Panc1 (cell line): Measurements from ENCODE around the gene TMIGD1.

Source experiments
- POLR2AphosphoS5 ChIP-seq: IDR thresholded peaks from 2 replicates; pipeline ENCODE4 v1.6.1; 2012; ENCODE audit warnings: mild to moderate bottlenecking, low read depth, low read length, moderate library complexity
- SIN3A ChIP-seq: IDR thresholded peaks from 2 replicates; pipeline ENCODE4 v1.6.1; 2012; ENCODE audit warnings: low read depth, mild to moderate bottlenecking, low read length, moderate library complexity, borderline replicate concordance; ENCODE audit not compliant: insufficient read depth
- TF ChIP-seq, protein P1 (sequence below): fragments of 450-650 bp; IDR thresholded peaks from 2 replicates; pipeline ENCODE4 v1.5.1; 2017; ENCODE audit warnings: mild to moderate bottlenecking

DNA sequence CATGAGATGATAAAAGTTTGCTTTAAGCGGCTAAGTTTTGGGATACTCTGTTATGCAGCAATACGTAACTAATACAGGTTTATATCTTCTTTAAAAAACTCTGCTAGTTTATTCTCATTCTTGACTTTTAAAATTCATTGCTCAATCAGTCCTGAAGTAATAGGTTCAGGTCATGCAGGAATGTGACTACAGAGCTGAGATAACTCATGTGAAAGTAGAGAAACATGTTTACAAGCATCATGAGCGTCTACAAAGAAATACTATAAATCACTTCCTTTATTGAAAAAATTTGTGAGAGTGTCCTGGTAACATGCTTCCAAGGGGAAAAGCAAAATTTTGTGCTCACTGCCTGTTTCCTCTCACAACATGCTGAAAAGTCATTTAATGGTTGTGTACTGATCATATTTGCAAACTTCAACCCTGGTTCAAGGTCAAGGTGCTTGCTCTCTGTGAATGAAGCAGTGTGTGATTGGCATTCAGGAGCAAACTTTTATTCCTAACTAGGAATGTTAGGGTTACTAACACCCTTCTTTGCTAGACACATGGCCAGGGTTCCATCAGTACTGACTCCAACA lies 12.5 kb upstream of the TMIGD1 start:
- TF ChIP-seq, protein P1, sequence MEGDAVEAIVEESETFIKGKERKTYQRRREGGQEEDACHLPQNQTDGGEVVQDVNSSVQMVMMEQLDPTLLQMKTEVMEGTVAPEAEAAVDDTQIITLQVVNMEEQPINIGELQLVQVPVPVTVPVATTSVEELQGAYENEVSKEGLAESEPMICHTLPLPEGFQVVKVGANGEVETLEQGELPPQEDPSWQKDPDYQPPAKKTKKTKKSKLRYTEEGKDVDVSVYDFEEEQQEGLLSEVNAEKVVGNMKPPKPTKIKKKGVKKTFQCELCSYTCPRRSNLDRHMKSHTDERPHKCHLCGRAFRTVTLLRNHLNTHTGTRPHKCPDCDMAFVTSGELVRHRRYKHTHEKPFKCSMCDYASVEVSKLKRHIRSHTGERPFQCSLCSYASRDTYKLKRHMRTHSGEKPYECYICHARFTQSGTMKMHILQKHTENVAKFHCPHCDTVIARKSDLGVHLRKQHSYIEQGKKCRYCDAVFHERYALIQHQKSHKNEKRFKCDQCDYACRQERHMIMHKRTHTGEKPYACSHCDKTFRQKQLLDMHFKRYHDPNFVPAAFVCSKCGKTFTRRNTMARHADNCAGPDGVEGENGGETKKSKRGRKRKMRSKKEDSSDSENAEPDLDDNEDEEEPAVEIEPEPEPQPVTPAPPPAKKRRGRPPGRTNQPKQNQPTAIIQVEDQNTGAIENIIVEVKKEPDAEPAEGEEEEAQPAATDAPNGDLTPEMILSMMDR = no peak
- TF ChIP-seq SIN3A = no peak
- no peak for TF ChIP-seq POLR2AphosphoS5
